Mesothelial cell of epicardium (in vitro differentiated cells): Measurements from ENCODE around the gene OTOP2. TPM values are rescaled to one million over a fixed set of nuclear protein-coding genes. Genes with fewer than 3 reads are reported as not detected.

ENCODE experiments used
- DNase-seq, 2 experiments: peaks; one replicate each; pipeline ENCODE4 v3.0.0; 2021; ENCODE audit warnings: low spot score in 2 of 2; ENCODE audit not compliant: unreplicated experiment in 2 of 2
- H3K27ac Mint-ChIP-seq: 2 replicates; pipeline ENCODE4 v1.8.0; 2021; ENCODE audit warnings: mixed read lengths
- H3K27me3 Mint-ChIP-seq: 2 replicates; pipeline ENCODE4 v1.8.0; 2021; ENCODE audit warnings: low read depth, mixed read lengths
- H3K36me3 Mint-ChIP-seq: 2 replicates; pipeline ENCODE4 v1.8.0; 2021; ENCODE audit warnings: mixed read lengths
- H3K4me1 Mint-ChIP-seq: 2 replicates; pipeline ENCODE4 v1.8.0; 2021; ENCODE audit warnings: mixed read lengths
- H3K4me3 Mint-ChIP-seq: 2 replicates; pipeline ENCODE4 v1.8.0; 2021; ENCODE audit warnings: mild to moderate bottlenecking, moderate library complexity, mixed read lengths
- H3K9me3 Mint-ChIP-seq: 2 replicates; pipeline ENCODE4 v1.8.0; 2021; ENCODE audit warnings: mixed read lengths
- CTCF ChIP-seq: fragments of 200-600 bp; sonication (generic); IDR thresholded peaks from one replicate; pipeline ENCODE4 v1.5.0; 2021; ENCODE audit warnings: antibody characterized with exemption; ENCODE audit not compliant: unreplicated experiment
- total RNA-seq: library from RNA; stranded (reverse); gene quantifications from 3 replicates; pipeline ENCODE4 v1.2.1, GENCODE V29; 2021

Gene OTOP2
- total RNA-seq, 1 donor from 2014 or later, result not detected

- Mint-ChIP-seq H3K9me3 (peaks cover 3% of the 10 kb centered on the region), H3K36me3 (peaks cover 2% of the 10 kb centered on the region), H3K4me3 (no peak overlapping the region), H3K27me3 (peaks cover 2% of the 10 kb centered on the region), H3K4me1 (peaks cover 13% of the 10 kb centered on the region), H3K27ac (no peak overlapping the region)
- DNase-seq, result no peak
- no peak for TF ChIP-seq CTCF
Measured at GRCh38 chr17:74916851-74917199, 7.2 kb upstream of the OTOP2 start.

GRCh38 chr17:74917430-74917829, 6.6 kb upstream of the OTOP2 start:
- Mint-ChIP-seq H3K36me3 (peaks cover 2% of the 10 kb centered on the region), H3K27me3 (peaks cover 6% of the 10 kb centered on the region), H3K4me1 (peaks cover 17% of the 10 kb centered on the region), H3K4me3 (no peak overlapping the region), H3K27ac (no peak overlapping the region), H3K9me3 (peaks cover 3% of the 10 kb centered on the region)
- DNase-seq, result no peak
- no peak for TF ChIP-seq CTCF

GRCh38 chr17:74918906-74919305, 5.2 kb upstream of the OTOP2 start:
- H3K36me3 Mint-ChIP-seq, result peaks cover 2% of the 10 kb centered on the region
- peaks cover 17% of the 10 kb centered on the region for H3K27me3 Mint-ChIP-seq
- H3K27ac Mint-ChIP-seq, result no peak overlapping the region
- DNase-seq, result no peak
- no peak for TF ChIP-seq CTCF
- H3K4me1 Mint-ChIP-seq, result peaks cover 21% of the 10 kb centered on the region
- H3K9me3 Mint-ChIP-seq, result peaks cover 2% of the 10 kb centered on the region
- no peak overlapping the region for H3K4me3 Mint-ChIP-seq

GRCh38 chr17:74919440-74920305, 4.4 kb upstream of the OTOP2 start:
- H3K36me3 Mint-ChIP-seq, result no peaks in the 10 kb centered on the region
- H3K27me3 Mint-ChIP-seq, result peaks cover 22% of the 10 kb centered on the region
- no peak for DNase-seq
- H3K27ac Mint-ChIP-seq, result no peak overlapping the region
- peaks cover 26% of the 10 kb centered on the region for H3K4me1 Mint-ChIP-seq
- H3K9me3 Mint-ChIP-seq, result no peaks in the 10 kb centered on the region
- TF ChIP-seq CTCF, result no peak
- no peak overlapping the region for H3K4me3 Mint-ChIP-seq

- Mint-ChIP-seq H3K27ac (no peak overlapping the region), H3K4me1 (peaks cover 27% of the 10 kb centered on the region), H3K36me3 (no peaks in the 10 kb centered on the region), H3K9me3 (no peaks in the 10 kb centered on the region), H3K4me3 (no peak overlapping the region), H3K27me3 (peaks cover 28% of the 10 kb centered on the region)
- no peak for DNase-seq
- no peak for TF ChIP-seq CTCF
Measured at GRCh38 chr17:74920306-74920620, 3.8 kb upstream of the OTOP2 start.
